HCT116 (cell line): Measurements from ENCODE around the gene DENND4C. TPM values are rescaled to one million over a fixed set of nuclear protein-coding genes. Genes with fewer than 3 reads are reported as not detected.
A peak's percentile ranks its signal among the peaks of the same experiment; 100 is the strongest.

Source experiments
- ATAC-seq: fragments of 200-7000 bp; cut with Tn5 transposase; 2 replicates; pipeline ENCODE4 v1.9.1; 2020; ENCODE audit warnings: mild to moderate bottlenecking, moderate library complexity
- BruUV-seq: library from RNA; stranded (reverse); fragments of 400-500 nt; replicated peaks from 2 replicates; lab custom pipeline; 2021; lab: Mats Ljungman, UMichigan
- CTCF ChIA-PET: fragments of 300-600 bp; sonication (Branson Sonifier 250); formaldehyde crosslinking; loops from one replicate; lab custom pipeline; 2021; ENCODE audit warnings: antibody characterized with exemption; lab: Charles Lee
- POLR2A ChIA-PET: fragments of 300-600, 350-600 bp; sonication (Branson Sonifier 250); formaldehyde crosslinking; loops from one replicate; lab custom pipeline; 2021; ENCODE audit warnings: antibody characterized with exemption; lab: Charles Lee
- RAD21 ChIA-PET, 2 experiments: fragments of 300-600 bp; sonication (Branson Sonifier 250); formaldehyde crosslinking; loops; one replicate each; lab custom pipeline; 2023; ENCODE audit warnings: low total read pairs in 2 of 2; ENCODE audit not compliant: uncharacterized antibody in 2 of 2, unreplicated experiment in 2 of 2, low non-redundant PET in 1 of 2; lab: Charles Lee
- DNase-seq: peaks from one replicate; pipeline ENCODE4 v3.0.0-alpha.2; 2010; ENCODE audit warnings: low read depth, low spot score
- H2AFZ ChIP-seq: fragments of 200-600 bp; shearing (Covaris generic), sonication (generic); 2 replicates; pipeline ENCODE4 v1.6.1; 2017; ENCODE audit warnings: low read depth, mixed run types, mixed read lengths, antibody characterized with exemption, low read length; ENCODE audit not compliant: poor library complexity, severe bottlenecking
- H3K27ac ChIP-seq: 2 replicates; pipeline ENCODE4 v1.5.1; 2012; ENCODE audit warnings: low read depth, low read length
- H3K27me3 ChIP-seq: fragments of 200-600 bp; sonication (generic); 2 replicates; pipeline ENCODE4 v1.6.1; 2016; ENCODE audit warnings: mixed run types, low read length, mixed read lengths; ENCODE audit not compliant: insufficient read depth
- H3K36me3 ChIP-seq, 2 experiments: fragments of 200-500 bp in 1 of 2; fragments of 200-600 bp in 1 of 2; sonication (Bioruptor generic) in 1 of 2; sonication (generic) in 1 of 2; 2 replicates each; pipeline versions ENCODE4 v1.5.1 to v1.6.1; 2014 to 2016; ENCODE audit warnings: low read length in 2 of 2, inconsistent platforms in 1 of 2, mixed read lengths in 1 of 2, mixed run types in 1 of 2; ENCODE audit not compliant: insufficient read depth in 2 of 2, control insufficient read depth in 1 of 2
- H3K4me1 ChIP-seq, 2 experiments: fragments of 200-600 bp in 1 of 2; sonication (generic) in 1 of 2; 2 replicates each; pipeline versions ENCODE4 v1.5.1 to v1.6.1; 2012 to 2017; ENCODE audit warnings: low read length in 2 of 2, inconsistent platforms in 1 of 2, mild to moderate bottlenecking in 1 of 2, mixed read lengths in 1 of 2, mixed run types in 1 of 2, moderate library complexity in 1 of 2; ENCODE audit not compliant: insufficient read depth in 2 of 2, control insufficient read depth in 1 of 2
- H3K4me2 ChIP-seq: fragments of 200-600 bp; sonication (generic); 2 replicates; pipeline ENCODE4 v1.6.1; 2017; ENCODE audit warnings: mixed run types, low read length, mixed read lengths
- H3K4me3 ChIP-seq, 2 experiments: fragments of 200-600 bp in 1 of 2; sonication (generic) in 1 of 2; replicated peaks in 1 of 2; 2 replicates each; pipeline ENCODE4 v1.5.1; 2011 to 2016; ENCODE audit warnings: low read length in 2 of 2, control low read depth in 1 of 2, low read depth in 1 of 2, mild to moderate bottlenecking in 1 of 2, mixed read lengths in 1 of 2, mixed run types in 1 of 2
- H3K79me2 ChIP-seq: fragments of 200-600 bp; sonication (generic); 2 replicates; pipeline ENCODE4 v1.6.1; 2017; ENCODE audit warnings: mild to moderate bottlenecking, mixed run types, low read length, moderate library complexity, mixed read lengths; ENCODE audit not compliant: insufficient read depth
- H3K9ac ChIP-seq: fragments of 200-600 bp; sonication (generic); 2 replicates; pipeline ENCODE4 v1.6.1; 2016; ENCODE audit warnings: low read length, mixed read lengths
- H3K9me2 ChIP-seq: fragments of 200-600 bp; sonication (generic), shearing (Covaris generic); 2 replicates; pipeline ENCODE4 v1.6.1; 2017; ENCODE audit warnings: mixed run types, mild to moderate bottlenecking, moderate library complexity; ENCODE audit not compliant: insufficient read depth
- H3K9me3 ChIP-seq, 2 experiments: fragments of 200-500 bp in 1 of 2; fragments of 200-600 bp in 1 of 2; sonication (Bioruptor generic) in 1 of 2; sonication (generic) in 1 of 2; 2 replicates each; pipeline ENCODE4 v1.6.1; 2014 to 2017; ENCODE audit warnings: low read length in 2 of 2, mixed read lengths in 2 of 2, inconsistent platforms in 1 of 2, low read depth in 1 of 2, mild to moderate bottlenecking in 1 of 2, mixed run types in 1 of 2, moderate library complexity in 1 of 2; ENCODE audit not compliant: control insufficient read depth in 1 of 2, insufficient read depth in 1 of 2
- H4K20me1 ChIP-seq: fragments of 200-600 bp; sonication (generic), shearing (Covaris generic); 2 replicates; pipeline ENCODE4 v1.6.1; 2017; ENCODE audit warnings: mixed run types, mild to moderate bottlenecking, moderate library complexity; ENCODE audit not compliant: insufficient read depth
- ATF3 ChIP-seq: IDR thresholded peaks from 2 replicates; pipeline ENCODE4 v1.6.1; 2012
- ELF1 ChIP-seq: IDR thresholded peaks from 2 replicates; pipeline ENCODE4 v1.6.1; 2012; ENCODE audit warnings: low read depth, borderline replicate concordance
- EZH2 ChIP-seq: fragments of 200-600 bp; sonication (generic); IDR thresholded peaks from 2 replicates; pipeline ENCODE4 v1.6.1; 2017; ENCODE audit warnings: antibody characterized with exemption, mixed run types
- EZH2phosphoT487 ChIP-seq: fragments of 200-600 bp; IDR thresholded peaks from 2 replicates; pipeline ENCODE4 v1.6.1; 2018; ENCODE audit warnings: antibody characterized with exemption, borderline replicate concordance
- MAX ChIP-seq: IDR thresholded peaks from 2 replicates; pipeline ENCODE4 v1.6.1; 2012
- POLR2AphosphoS5 ChIP-seq: IDR thresholded peaks from 2 replicates; pipeline ENCODE4 v1.6.1; 2011; ENCODE audit warnings: mild to moderate bottlenecking, low read depth, low read length, moderate library complexity
- RAD21 ChIP-seq: IDR thresholded peaks from 2 replicates; pipeline ENCODE4 v1.6.1; 2012; ENCODE audit warnings: low read depth, mild to moderate bottlenecking
- SIN3A ChIP-seq: IDR thresholded peaks from 2 replicates; pipeline ENCODE4 v1.6.1; 2012; ENCODE audit warnings: low read depth
- SRF ChIP-seq: IDR thresholded peaks from 2 replicates; pipeline ENCODE4 v1.6.1; 2012; ENCODE audit warnings: low read depth
- YY1 ChIP-seq: IDR thresholded peaks from 2 replicates; pipeline ENCODE4 v1.6.1; 2011; ENCODE audit warnings: low read length, low read depth, moderate library complexity, mild to moderate bottlenecking; ENCODE audit not compliant: insufficient replicate concordance; ENCODE audit errors: extremely low read depth
- intact Hi-C: fragments of 100-400 bp; cut with micrococcal nuclease; formaldehyde crosslinking; loops from 2 replicates; pipeline ENCODE4 v1.10.0; 2022
- total RNA-seq: library from RNA; stranded (reverse); gene quantifications from one replicate; pipeline ENCODE4 v1.2.1, GENCODE V29; 2021; ENCODE audit not compliant: unreplicated experiment
- TF ChIP-seq, protein P1 (sequence below), 3 experiments: fragments of 200-600 bp in 1 of 3; sonication (generic) in 1 of 3; IDR thresholded peaks in 2 of 3; conservative IDR thresholded peaks in 1 of 3; 2 replicates each; pipeline ENCODE4 v1.5.1; 2012 to 2017; ENCODE audit warnings: low read depth in 2 of 3, low read length in 2 of 3, antibody characterized with exemption in 1 of 3, borderline replicate concordance in 1 of 3, control low read depth in 1 of 3, mild to moderate bottlenecking in 1 of 3, mixed read lengths in 1 of 3, mixed run types in 1 of 3, moderate library complexity in 1 of 3; ENCODE audit not compliant: insufficient read depth in 1 of 3

The DENND4C gene
- total RNA-seq, 1 experiment from 2014 or later = 20.9 TPM

GRCh38 chr9:19184144-19184917 is 46.2 kb upstream of the DENND4C start (continued):
- TF ChIP-seq ELF1 (no peak), POLR2AphosphoS5 (no peak), SRF (no peak), EZH2phosphoT487 (no peak), RAD21 (no peak), MAX (peak; percentile 65)
- TF ChIP-seq, protein P1, sequence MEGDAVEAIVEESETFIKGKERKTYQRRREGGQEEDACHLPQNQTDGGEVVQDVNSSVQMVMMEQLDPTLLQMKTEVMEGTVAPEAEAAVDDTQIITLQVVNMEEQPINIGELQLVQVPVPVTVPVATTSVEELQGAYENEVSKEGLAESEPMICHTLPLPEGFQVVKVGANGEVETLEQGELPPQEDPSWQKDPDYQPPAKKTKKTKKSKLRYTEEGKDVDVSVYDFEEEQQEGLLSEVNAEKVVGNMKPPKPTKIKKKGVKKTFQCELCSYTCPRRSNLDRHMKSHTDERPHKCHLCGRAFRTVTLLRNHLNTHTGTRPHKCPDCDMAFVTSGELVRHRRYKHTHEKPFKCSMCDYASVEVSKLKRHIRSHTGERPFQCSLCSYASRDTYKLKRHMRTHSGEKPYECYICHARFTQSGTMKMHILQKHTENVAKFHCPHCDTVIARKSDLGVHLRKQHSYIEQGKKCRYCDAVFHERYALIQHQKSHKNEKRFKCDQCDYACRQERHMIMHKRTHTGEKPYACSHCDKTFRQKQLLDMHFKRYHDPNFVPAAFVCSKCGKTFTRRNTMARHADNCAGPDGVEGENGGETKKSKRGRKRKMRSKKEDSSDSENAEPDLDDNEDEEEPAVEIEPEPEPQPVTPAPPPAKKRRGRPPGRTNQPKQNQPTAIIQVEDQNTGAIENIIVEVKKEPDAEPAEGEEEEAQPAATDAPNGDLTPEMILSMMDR (IDR thresholded peaks at IDR 0.05 in 2 of 3, conservative IDR thresholded peaks at IDR 0.05 in 1 of 3; ENCODE audit: borderline replicate concordance in 1 of 3, insufficient read depth in 1 of 3, low read depth in 2 of 3, low read length in 2 of 3) = no peak

DNA sequence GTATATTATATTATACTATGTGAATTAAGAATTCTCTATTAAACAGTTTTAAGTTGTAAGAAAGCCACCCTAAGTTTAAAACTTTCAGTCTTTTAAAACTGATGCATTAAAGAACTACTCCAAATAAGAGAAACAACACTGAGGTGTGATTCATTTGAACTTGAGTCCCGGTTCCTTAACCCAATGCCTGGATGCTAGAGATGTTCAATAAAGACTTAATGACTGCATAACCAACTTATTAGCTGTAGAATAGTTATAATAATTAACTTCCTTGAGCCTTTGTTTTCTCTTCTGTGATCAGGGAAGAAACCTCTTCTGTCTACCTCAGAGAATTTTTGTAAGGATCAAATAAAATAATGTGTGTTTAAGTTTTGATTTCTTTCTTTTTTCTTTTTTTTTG is 45.3 kb upstream of the DENND4C start:
- Histone ChIP-seq H3K9me2 (no peaks in the 10 kb centered on the region), H3K27ac (no peak overlapping the region), H3K4me1 (peaks cover 16 to 26% of the 10 kb centered on the region in 2 experiments), H3K79me2 (no peaks in the 10 kb centered on the region)
- DNase-seq = no peak
- BruUV-seq = no TSS peak
- no peak for ATAC-seq
- TF ChIP-seq EZH2 (no peak), MAX (no peak), ATF3 (no peak), YY1 (no peak), EZH2phosphoT487 (no peak), SIN3A (no peak)
- TF ChIP-seq, all 23 proteins: peak for 0
- no peaks in the 10 kb centered on the region for H3K27me3 ChIP-seq
- H2AFZ ChIP-seq = no peak overlapping the region
- POLR2A ChIA-PET = no interaction called here
- CTCF ChIA-PET = interaction anchor here (2.9 kb wide), 1 partner anchor 11 kb away, joined by 10 read pairs; no protein-coding TSS in a partner anchor
- no peaks in the 10 kb centered on the region for H3K36me3 ChIP-seq
- intact Hi-C loops = loop anchor here (10.0 kb wide), 1 partner anchor 270 kb away; no protein-coding TSS in a partner anchor
- RAD21 ChIA-PET = no interaction called here
- H3K9ac ChIP-seq = no peak overlapping the region
- peak overlapping the region; percentile 64 for H3K4me2 ChIP-seq
- H3K4me3 ChIP-seq = no peak overlapping the region
- no peaks in the 10 kb centered on the region for H4K20me1 ChIP-seq
- H3K9me3 ChIP-seq = no peaks in the 10 kb centered on the region
